HuH-7.5 (cell line): Measurements from ENCODE around the gene ENO1.
"Not testable (repeated sequence)": the region's sequence is repeated elsewhere in the genome, so short reads cannot be mapped to it uniquely, and the experiment has no call there.

Source experiments
- DNase-seq: peaks from one replicate; pipeline ENCODE4 v3.0.0; 2011; ENCODE audit warnings: low spot score

ENO1 gene

GRCh38 chr1:8896775-8897174 is 18.3 kb upstream of the ENO1 start:
- not testable (repeated sequence) for DNase-seq

GRCh38 chr1:8892026-8892425 is 13.5 kb upstream of the ENO1 start:
- no peak for DNase-seq

DNA sequence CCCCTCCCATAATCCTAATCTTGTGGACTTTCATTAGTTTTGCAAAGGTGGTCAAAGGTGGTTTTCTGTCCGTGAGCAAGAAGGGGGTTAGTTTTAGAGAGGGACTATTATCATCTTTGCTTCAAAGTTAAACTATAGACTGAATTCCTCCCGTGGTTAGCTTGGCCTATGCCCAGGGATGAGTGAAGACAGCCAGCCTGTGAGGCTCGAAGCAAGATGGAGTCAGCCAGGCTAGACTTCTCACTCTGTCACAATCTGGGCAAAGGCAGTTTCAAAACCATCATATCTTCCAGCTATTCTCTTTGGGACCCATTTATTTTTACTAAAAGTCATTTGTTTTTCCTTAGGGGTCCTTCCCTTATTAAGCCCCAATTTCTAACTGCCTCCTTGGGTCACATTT is 12.9 kb upstream of the ENO1 start:
- DNase-seq, result no peak

DNA sequence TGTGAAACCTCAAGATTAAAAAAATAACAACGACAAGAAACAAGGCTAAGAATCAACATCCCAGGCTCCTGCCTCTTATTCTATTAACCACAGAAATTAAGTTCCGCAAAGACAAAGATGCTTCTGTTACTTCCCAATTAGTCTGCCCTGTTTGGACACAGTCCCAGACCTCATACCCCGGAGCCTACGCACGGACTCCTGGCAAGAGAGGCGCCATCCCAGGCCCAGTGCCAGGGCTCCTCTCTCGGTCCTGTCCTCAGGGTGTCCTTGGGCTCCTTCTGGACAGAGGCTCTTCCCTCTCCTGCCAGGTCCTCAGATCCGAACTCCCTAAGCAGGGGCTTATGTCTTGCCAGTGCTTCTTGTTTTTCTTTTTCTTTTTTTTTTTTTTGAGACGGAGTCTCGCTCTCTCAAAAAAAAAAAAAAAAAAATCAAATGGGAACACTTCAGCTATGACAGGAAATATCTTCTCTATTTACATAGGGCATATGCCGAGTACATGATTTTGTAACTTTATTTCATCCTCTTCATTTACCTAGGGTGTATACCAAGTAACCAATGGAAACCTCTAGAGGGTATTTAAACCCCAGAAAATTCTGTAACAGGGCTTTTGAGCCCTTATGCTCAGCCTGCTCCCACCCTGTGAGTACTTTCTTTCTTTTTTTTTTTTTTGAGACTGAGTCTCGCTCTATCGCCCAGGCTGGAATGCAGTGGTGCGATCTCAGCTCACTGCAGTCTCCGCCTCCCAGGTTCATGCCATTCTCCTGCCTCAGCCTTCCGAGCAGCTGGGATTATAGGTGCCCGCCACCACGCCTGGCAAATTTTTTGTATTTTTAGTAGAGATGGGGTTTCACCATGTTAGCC is 11.7 kb upstream of the ENO1 start:
- DNase-seq, result no peak

DNA sequence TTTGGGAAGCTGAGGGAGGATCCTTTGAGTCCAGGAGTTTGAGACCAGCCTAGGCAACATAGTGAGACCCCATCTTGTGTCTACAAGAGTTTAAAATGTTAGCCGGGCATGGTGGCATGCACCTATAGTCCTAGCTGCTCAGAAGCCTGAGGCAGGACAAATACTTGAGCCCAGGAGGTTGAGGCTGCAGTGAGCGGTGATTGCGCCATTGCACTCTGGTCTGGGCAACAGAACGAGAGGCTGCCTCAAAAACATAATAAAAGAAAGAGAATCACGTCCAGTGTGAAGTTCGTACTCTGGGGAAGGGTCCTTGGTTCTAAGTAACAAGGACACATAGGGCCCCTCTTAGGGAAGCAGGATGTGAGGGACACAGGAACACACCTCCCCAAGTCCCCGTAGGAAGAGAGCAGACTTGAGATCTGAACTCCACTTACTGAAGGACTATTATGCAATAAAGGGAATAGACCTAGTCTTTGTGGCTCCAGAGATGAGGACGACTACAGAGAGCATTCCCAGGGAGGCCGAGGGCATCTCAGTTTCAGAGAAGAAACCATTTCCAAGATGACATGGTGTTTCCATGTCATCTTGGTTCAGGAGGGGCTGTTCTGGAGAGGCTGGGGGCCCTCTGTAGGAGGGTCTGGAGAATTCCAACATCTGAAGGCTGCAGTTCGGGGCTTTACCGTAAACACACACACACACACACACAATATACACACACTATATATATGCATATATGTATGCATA is 10.8 kb upstream of the ENO1 start:
- DNase-seq, result peak; percentile 24

GRCh38 chr1:8886589-8886988 is 8.1 kb upstream of the ENO1 start:
- no peak for DNase-seq

GRCh38 chr1:8886031-8886524 is 7.6 kb upstream of the ENO1 start:
- DNase-seq, result not testable (repeated sequence)

DNA sequence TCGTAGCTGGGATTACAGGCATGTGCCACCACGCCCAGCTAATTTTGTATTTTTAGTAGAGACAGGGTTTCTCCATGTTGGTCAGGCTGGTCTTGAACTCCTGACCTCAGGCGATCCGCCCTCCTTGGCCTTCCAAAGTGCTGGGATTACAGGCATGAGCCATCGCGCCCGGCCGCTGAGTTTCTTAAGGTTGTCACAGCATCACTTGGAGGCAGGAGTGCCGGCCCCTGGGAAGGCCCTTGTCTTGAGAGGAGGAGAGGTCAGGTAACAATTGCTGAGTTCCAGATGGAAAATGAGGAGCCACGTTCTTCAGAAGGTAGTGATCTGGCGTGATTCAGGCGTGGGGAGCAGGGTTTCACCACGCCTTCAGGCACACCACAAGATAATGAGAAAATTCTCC is 5.6 kb upstream of the ENO1 start:
- not testable (repeated sequence) for DNase-seq

GRCh38 chr1:8883491-8883890 is 5.0 kb upstream of the ENO1 start:
- no peak for DNase-seq

DNA sequence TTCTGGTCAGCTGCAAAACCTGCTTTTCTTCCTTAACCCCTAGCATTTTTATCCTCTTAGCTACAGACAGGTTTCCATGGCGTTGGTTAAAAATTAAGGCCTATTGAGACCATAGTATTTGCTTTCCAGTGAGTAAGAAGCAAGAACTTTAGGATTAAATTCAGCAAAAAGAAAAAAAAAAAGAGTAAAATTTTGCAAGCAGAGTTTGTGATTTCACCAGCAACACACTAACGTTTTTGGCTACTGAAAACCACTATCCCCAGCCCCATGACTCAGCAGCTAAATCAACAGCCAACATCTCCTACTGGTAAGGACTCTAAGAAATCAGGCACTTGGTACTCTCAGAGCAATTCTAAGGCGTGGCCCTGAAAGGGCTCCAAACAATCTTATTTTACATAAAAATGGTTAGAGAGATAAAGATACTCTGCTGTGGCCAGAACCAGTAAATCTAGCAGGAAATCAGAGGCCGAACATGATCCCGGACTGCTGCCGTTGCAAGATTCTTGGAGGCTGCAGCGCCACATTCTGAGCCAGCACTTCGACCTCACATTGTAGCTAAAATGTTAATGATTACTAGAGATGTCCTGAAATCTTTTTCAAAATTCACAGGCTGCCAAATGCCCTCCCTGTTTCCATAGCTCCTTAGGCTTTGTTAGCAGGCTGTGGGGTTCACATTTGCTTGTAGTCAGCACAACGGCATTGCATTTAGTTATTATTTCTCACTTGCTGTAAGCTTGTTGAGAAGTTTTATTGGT is 1.6 kb upstream of the ENO1 start:
- DNase-seq, result peak; percentile 71

GRCh38 chr1:8879464-8879921 is 1.0 kb upstream of the ENO1 start:
- no peak for DNase-seq

DNA sequence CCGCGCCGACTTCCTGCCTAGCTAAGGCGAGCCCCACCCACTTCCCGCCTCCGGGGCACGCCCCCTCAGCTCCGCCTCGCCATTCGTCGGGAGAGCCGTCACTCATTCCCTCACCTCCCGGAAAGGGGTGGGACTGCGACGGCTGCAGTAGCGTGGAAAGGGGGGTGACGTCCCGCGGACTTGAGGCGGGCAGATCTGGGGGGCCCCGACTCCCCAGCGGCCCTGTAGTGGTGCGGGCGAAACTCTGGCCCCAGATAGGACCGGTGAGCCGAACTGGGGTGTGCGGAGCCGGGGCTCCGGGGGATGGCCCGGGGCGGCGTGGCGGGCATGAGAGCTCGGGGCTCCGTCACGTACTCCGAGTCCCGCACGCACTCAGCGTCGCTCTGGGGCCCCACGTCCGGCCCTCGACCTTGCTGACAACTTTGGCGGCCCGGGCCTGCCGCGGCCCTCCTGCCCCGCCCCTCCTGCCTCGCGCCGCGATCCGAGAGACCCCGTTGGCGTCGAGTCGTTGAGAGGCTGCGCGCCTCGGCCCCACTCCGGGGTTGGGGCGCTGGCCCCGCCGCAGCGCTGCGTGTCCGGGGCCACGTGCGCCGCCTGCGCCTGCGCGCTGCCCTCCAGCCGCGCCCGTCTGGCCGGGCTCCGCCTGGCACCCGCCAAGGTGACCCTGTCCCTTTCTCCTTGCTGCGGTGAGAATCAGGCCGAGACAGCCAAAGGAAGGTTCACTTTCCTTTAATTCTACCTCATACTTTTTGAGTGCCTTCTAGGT is 395 bp upstream of the ENO1 start:
- peak; percentile 95 for DNase-seq

DNA sequence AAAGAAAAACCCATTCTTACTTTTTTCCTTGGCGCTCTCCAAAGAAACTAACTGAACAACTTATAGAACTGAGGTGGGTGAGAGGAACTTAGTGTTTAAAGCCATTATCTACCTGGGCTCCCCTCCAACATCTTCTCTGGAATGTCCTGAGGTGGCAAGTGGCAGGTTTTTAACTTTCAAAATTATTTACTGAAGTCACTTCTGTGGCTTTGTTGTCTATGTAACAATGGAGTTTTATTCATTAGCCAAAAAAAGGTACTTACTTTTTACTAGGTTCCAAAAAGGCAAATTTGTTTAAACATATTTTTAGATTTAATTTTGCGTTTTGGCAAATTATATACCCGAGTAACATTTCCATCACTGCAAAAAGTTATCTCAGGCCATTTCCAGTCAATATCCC is 2.4 kb downstream of the ENO1 start:
- no peak for DNase-seq

- no peak for DNase-seq
Observed at GRCh38 chr1:8875216-8875861, 3.1 kb downstream of the ENO1 start.

GRCh38 chr1:8874230-8875201 is 4.0 kb downstream of the ENO1 start:
- DNase-seq, result no peak

- DNase-seq, result no peak
Observed at GRCh38 chr1:8873506-8874229, 4.8 kb downstream of the ENO1 start.

DNA sequence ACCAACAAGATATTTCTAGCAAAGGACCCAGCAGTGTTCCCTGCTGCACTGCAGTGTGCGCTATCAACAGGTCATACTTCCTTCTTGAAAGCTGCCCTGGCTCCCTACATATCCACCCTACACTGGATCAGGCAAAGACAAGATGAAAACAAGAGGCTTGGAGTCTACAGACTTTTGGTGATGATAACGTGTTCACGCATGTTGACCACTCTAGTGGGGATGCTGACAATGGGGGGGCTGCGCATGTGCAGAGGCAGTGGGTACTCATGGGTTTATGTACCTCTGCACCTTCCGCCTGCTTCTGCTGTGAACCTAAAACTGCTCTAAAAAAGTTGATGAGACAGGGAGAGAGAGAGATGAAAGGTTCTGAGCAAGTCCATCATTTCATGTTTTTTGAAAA is 5.5 kb downstream of the ENO1 start:
- no peak for DNase-seq

- DNase-seq, result no peak
Observed at GRCh38 chr1:8871965-8872399, 6.5 kb downstream of the ENO1 start.

DNA sequence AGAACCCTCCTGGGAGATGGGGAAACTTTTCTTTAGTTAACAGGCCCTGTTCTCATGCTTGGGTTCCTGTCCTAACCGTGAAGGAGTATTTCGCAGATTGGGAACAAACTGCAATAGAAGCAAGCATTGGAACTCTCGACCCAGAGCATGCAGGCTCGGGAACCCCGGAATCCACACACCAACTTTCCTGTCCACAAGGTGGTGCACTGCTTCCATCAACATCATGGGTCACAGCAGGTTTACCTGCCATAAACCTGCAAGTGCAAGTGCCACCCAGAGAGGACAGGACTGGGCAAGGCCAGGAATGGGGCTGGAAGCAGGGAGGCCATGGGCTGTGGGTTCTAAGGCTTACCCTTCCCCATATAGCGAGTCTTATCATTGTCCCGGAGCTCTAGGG is 6.9 kb downstream of the ENO1 start:
- no peak for DNase-seq
